IPS DF 6.9 (cell line): ENCODE measurements around the gene ADAMTS16.

Source experiments
- DNase-seq: peaks from one replicate; pipeline ENCODE4 v3.0.0-alpha.2; 2013; ENCODE audit warnings: low read depth, low spot score
- H3K27ac ChIP-seq: one replicate; pipeline ENCODE4 v1.5.1; 2013; ENCODE audit warnings: low read length, control low read depth
- H3K27me3 ChIP-seq: 2 replicates; pipeline ENCODE4 v1.6.1; 2013; ENCODE audit warnings: mild to moderate bottlenecking, low read length; ENCODE audit not compliant: control insufficient read depth, insufficient read depth
- H3K36me3 ChIP-seq: 2 replicates; pipeline ENCODE4 v1.6.1; 2013; ENCODE audit warnings: low read length; ENCODE audit not compliant: control insufficient read depth, insufficient read depth
- H3K4me1 ChIP-seq: 2 replicates; pipeline ENCODE4 v1.6.1; 2013; ENCODE audit warnings: low read length; ENCODE audit not compliant: control insufficient read depth, insufficient read depth
- H3K4me3 ChIP-seq: 2 replicates; pipeline ENCODE4 v1.5.1; 2013; ENCODE audit warnings: mild to moderate bottlenecking, low read length
- H3K9me3 ChIP-seq: 2 replicates; pipeline ENCODE4 v1.6.1; 2013; ENCODE audit warnings: low read length, inconsistent platforms; ENCODE audit not compliant: control insufficient read depth, insufficient read depth
- WGBS: extraction: QIAGEN DNeasy Blood & Tissue Kit; methylation state at CpG from one replicate; pipeline ENCODE4 v1.1.7; 2013; ENCODE audit warnings: mixed read lengths, missing lambda C conversion rate; ENCODE audit not compliant: insufficient read length, insufficient coverage; 5-methylcytosine and 5-hydroxymethylcytosine counted together

Gene ADAMTS16, protein sequence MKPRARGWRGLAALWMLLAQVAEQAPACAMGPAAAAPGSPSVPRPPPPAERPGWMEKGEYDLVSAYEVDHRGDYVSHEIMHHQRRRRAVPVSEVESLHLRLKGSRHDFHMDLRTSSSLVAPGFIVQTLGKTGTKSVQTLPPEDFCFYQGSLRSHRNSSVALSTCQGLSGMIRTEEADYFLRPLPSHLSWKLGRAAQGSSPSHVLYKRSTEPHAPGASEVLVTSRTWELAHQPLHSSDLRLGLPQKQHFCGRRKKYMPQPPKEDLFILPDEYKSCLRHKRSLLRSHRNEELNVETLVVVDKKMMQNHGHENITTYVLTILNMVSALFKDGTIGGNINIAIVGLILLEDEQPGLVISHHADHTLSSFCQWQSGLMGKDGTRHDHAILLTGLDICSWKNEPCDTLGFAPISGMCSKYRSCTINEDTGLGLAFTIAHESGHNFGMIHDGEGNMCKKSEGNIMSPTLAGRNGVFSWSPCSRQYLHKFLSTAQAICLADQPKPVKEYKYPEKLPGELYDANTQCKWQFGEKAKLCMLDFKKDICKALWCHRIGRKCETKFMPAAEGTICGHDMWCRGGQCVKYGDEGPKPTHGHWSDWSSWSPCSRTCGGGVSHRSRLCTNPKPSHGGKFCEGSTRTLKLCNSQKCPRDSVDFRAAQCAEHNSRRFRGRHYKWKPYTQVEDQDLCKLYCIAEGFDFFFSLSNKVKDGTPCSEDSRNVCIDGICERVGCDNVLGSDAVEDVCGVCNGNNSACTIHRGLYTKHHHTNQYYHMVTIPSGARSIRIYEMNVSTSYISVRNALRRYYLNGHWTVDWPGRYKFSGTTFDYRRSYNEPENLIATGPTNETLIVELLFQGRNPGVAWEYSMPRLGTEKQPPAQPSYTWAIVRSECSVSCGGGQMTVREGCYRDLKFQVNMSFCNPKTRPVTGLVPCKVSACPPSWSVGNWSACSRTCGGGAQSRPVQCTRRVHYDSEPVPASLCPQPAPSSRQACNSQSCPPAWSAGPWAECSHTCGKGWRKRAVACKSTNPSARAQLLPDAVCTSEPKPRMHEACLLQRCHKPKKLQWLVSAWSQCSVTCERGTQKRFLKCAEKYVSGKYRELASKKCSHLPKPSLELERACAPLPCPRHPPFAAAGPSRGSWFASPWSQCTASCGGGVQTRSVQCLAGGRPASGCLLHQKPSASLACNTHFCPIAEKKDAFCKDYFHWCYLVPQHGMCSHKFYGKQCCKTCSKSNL

GRCh38 chr5:5139777-5140478 is at the start of gene ADAMTS16:
TSS of gene ADAMTS16 (plus strand) at chr5:5140330. CDS start at chr5:5140468, 138 bp downstream.
- peaks cover 5% of the 10 kb centered on the region for H3K4me1 ChIP-seq
- peak within 1 kb of the TSS; percentile 51 for H3K4me3 ChIP-seq
- no peaks in the 10 kb centered on the region for H3K9me3 ChIP-seq
- no CpG with 5 or more reads among the region's 76 CpGs for WGBS
- H3K27ac ChIP-seq = no peak within 1 kb of the TSS
- 0 out of 2 replicates have a peak, but pooled peaks cover 2% of the 10 kb centered on the region for H3K27me3 ChIP-seq
- no peaks in the 10 kb centered on the region; the same call in 1 of the 2 replicates for H3K36me3 ChIP-seq
- no peak for DNase-seq

- no peaks in the 10 kb centered on the region for H3K36me3 ChIP-seq
- H3K9me3 ChIP-seq = no peaks in the 10 kb centered on the region
- peaks cover 1% of the 10 kb centered on the region; the same call in 1 of the 2 replicates for H3K4me1 ChIP-seq
- no peak for DNase-seq
- H3K4me3 ChIP-seq = no peak overlapping the region
- H3K27me3 ChIP-seq = no peaks in the 10 kb centered on the region
- H3K27ac ChIP-seq = no peak overlapping the region
- WGBS = no CpG with 5 or more reads among the region's 1 CpG
These were observed 48.0 kb upstream of the ADAMTS16 start for GRCh38 chr5:5092149-5092548.

GRCh38 chr5:5100635-5101034 is 39.5 kb upstream of the ADAMTS16 start:
- no peak for DNase-seq
- no peak overlapping the region for H3K4me3 ChIP-seq
- no peaks in the 10 kb centered on the region for H3K4me1 ChIP-seq
- H3K9me3 ChIP-seq = no peaks in the 10 kb centered on the region
- no peak overlapping the region for H3K27ac ChIP-seq
- WGBS = no CpG with 5 or more reads among the region's 4 CpGs
- no peaks in the 10 kb centered on the region for H3K27me3 ChIP-seq
- H3K36me3 ChIP-seq = no peaks in the 10 kb centered on the region

DNA sequence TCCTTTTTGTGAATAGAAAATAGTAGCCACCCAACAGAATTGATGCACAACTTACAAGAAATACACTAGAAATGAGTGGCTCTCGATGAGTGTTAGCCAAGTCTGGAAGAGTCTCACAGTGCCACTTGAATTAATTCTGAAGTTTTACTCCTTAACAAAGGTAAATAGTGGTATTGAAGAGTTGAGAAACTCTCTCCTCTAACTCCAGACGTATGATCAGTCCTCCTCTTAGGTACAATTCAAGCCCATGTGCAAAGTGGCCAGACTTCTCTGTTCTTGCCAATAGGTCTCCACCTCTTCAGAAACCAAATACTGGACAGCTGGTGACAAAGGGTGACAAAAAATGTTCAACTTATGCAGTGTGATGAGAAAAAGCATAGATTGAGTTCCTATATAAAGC is 38.5 kb upstream of the ADAMTS16 start:
- Histone ChIP-seq H3K4me3 (no peak overlapping the region), H3K27me3 (no peaks in the 10 kb centered on the region), H3K9me3 (no peaks in the 10 kb centered on the region), H3K4me1 (no peaks in the 10 kb centered on the region), H3K36me3 (no peaks in the 10 kb centered on the region), H3K27ac (no peak overlapping the region)
- no CpG with 5 or more reads among the region's 2 CpGs for WGBS
- no peak for DNase-seq

GRCh38 chr5:5103245-5103644 is 36.9 kb upstream of the ADAMTS16 start:
- Histone ChIP-seq H3K27me3 (no peaks in the 10 kb centered on the region), H3K36me3 (no peaks in the 10 kb centered on the region), H3K27ac (no peak overlapping the region), H3K4me3 (no peak overlapping the region), H3K9me3 (no peaks in the 10 kb centered on the region), H3K4me1 (no peaks in the 10 kb centered on the region)
- WGBS = no CpG with 5 or more reads among the region's 4 CpGs
- no peak for DNase-seq

DNA sequence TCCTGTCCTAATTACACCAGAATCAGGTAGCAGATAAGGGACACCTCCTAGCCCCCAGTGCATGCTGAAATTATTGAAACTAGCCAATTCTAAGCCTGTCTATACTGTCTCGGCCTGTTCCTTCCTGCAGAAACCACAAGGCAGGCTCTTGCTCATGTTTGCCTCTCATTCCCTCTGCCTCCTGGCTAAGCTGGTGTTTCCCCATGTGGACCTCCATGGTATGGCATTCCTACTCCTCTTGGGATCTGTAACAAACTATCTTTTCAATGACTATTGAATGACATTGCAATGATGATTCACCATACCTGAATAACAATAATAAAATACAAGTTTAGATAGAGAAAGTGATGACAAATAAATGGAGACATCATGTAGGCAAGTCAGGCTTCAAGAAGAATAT is 35.6 kb upstream of the ADAMTS16 start:
- no peak for DNase-seq
- H3K36me3 ChIP-seq = no peaks in the 10 kb centered on the region
- no peak overlapping the region for H3K4me3 ChIP-seq
- H3K9me3 ChIP-seq = no peaks in the 10 kb centered on the region
- WGBS = no CpG with 5 or more reads among the region's 1 CpG
- H3K27me3 ChIP-seq = no peaks in the 10 kb centered on the region
- H3K4me1 ChIP-seq = no peaks in the 10 kb centered on the region
- no peak overlapping the region for H3K27ac ChIP-seq

GRCh38 chr5:5105531-5105930 is 34.6 kb upstream of the ADAMTS16 start:
- no peak for DNase-seq
- no peaks in the 10 kb centered on the region for H3K4me1 ChIP-seq
- H3K27ac ChIP-seq = no peak overlapping the region
- no peaks in the 10 kb centered on the region for H3K27me3 ChIP-seq
- H3K9me3 ChIP-seq = no peaks in the 10 kb centered on the region
- no peak overlapping the region for H3K4me3 ChIP-seq
- no CpG with 5 or more reads among the region's 1 CpG for WGBS
- no peaks in the 10 kb centered on the region for H3K36me3 ChIP-seq

DNA sequence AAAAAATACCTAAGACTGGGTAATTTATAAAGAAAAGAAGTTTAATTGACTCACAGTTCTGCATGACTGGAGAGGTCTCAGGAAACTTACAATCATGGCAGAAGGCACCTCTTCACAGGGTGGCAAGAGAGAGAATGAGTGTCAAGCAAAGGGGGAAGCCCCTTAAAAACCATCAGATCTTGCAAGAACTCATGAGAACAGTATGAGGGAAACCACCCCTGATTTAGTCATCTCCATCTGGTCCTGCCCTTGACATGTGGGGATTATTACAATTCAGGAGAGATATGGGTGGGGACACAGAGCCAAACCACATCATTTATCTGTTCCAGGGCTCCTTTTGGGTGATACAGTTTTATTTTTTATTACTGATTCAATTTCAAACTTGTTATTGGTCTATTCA is 23.2 kb upstream of the ADAMTS16 start:
- no peak overlapping the region for H3K4me3 ChIP-seq
- DNase-seq = no peak
- H3K9me3 ChIP-seq = no peaks in the 10 kb centered on the region
- no peaks in the 10 kb centered on the region for H3K4me1 ChIP-seq
- no peak overlapping the region for H3K27ac ChIP-seq
- H3K27me3 ChIP-seq = no peaks in the 10 kb centered on the region
- H3K36me3 ChIP-seq = no peaks in the 10 kb centered on the region

DNA sequence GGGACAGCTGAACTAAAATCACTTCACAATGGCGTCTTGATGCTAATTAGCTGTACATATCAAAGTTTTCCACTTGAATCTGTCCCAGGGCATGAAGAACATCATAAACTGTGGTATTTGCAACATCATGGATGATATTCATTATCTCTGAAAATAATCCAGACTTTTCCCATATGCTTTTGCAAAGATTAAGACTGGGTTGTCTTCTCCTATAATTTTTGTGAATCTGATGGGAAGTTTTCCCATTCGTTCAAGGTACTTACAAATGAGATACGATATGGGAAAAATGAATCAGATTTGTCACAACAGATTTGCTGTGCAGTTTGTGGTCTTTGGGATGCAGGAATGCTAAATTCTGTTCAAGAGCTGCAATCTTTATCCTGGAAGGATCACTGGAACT is 17.4 kb upstream of the ADAMTS16 start:
- H3K36me3 ChIP-seq = no peaks in the 10 kb centered on the region
- no peaks in the 10 kb centered on the region for H3K9me3 ChIP-seq
- no peak overlapping the region for H3K4me3 ChIP-seq
- DNase-seq = no peak
- H3K27ac ChIP-seq = no peak overlapping the region
- no peaks in the 10 kb centered on the region for H3K4me1 ChIP-seq
- WGBS = no CpG with 5 or more reads among the region's 3 CpGs
- no peaks in the 10 kb centered on the region for H3K27me3 ChIP-seq

GRCh38 chr5:5124231-5124630 is 15.9 kb upstream of the ADAMTS16 start:
- no peaks in the 10 kb centered on the region for H3K9me3 ChIP-seq
- no peak overlapping the region for H3K27ac ChIP-seq
- H3K27me3 ChIP-seq = no peaks in the 10 kb centered on the region
- no peaks in the 10 kb centered on the region for H3K4me1 ChIP-seq
- H3K36me3 ChIP-seq = no peaks in the 10 kb centered on the region
- H3K4me3 ChIP-seq = no peak overlapping the region
- no peak for DNase-seq
- WGBS = no CpG with 5 or more reads among the region's 3 CpGs
